Right atrium auricular region (tissue), 2 donors: Measurements from ENCODE around the gene SLC9A1. TPM values are rescaled to one million over a fixed set of nuclear protein-coding genes. Genes with fewer than 3 reads are reported as not detected.

Experiments
- DNase-seq: peaks from one replicate; pipeline ENCODE4 v3.0.0-alpha.2; 2019; ENCODE audit warnings: low spot score
- H3K27ac ChIP-seq, 2 donors: fragments of 200-600 bp; sonication (generic); 1 replicate in 1 of 2; 2 replicates in 1 of 2; pipeline ENCODE4 v1.5.1; 2016 to 2019
- H3K27me3 ChIP-seq, 2 donors: fragments of 200-600 bp; sonication (generic); one replicate each; pipeline versions ENCODE4 v1.5.1 to v1.6.0; 2017 to 2019
- H3K36me3 ChIP-seq: fragments of 200-600 bp; sonication (generic); one replicate; pipeline ENCODE4 v1.5.1; 2016
- H3K4me1 ChIP-seq, 2 donors: fragments of 200-600 bp; sonication (generic); one replicate each; pipeline versions ENCODE4 v1.5.1 to v1.6.0; 2017 to 2019
- H3K4me3 ChIP-seq, 2 donors: fragments of 200-600 bp; sonication (generic); 1 replicate in 1 of 2; 2 replicates in 1 of 2; pipeline ENCODE4 v1.5.1; 2017 to 2019; ENCODE audit warnings: mild to moderate bottlenecking in 1 of 2, moderate library complexity in 1 of 2
- H3K9me3 ChIP-seq, 2 donors: fragments of 200-600 bp; sonication (generic); one replicate each; pipeline ENCODE4 v1.5.1; 2019
- total RNA-seq, 2 donors: library from RNA; depleted of rRNA; stranded (reverse); fragments of >200 nt; gene quantifications; one replicate each; pipeline ENCODE4 v1.1.0, GENCODE V29; 2016
- TF ChIP-seq, protein P1 (sequence below), 2 donors: fragments of 200-600 bp; sonication (generic); IDR thresholded peaks; one replicate each; pipeline ENCODE4 v1.5.1; 2019; ENCODE audit warnings: antibody characterized with exemption in 2 of 2

The SLC9A1 gene
- total RNA-seq, 2 donors from 2014 or later, result 20.0 to 28.3 TPM

DNA sequence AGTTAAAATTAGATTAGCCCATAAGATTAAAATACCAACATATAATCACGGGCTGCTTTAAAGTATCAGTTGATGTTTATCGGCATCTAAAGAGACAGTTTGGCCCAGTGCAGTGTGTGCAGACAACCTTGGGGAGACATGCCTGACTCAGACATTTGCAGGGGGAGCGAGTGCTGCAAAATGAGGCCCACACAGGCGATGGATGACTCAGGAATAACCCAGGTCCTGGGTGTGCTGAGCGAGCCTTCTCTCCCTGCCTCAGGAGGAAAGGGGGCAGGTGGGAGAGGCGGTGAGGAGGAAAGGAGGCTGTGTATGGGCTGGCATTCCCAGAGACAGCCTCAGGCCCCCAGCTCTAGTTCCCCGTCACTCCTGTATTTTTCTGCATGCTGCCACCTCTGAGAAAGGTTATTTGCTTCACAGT is 9.0 kb downstream of the SLC9A1 start:
- H3K27me3 ChIP-seq, result no peaks in the 10 kb centered on the region
- H3K4me1 ChIP-seq, result peaks cover 0 to 92% of the 10 kb centered on the region in 2 donors
- DNase-seq, result peak; percentile 69
- H3K4me3 ChIP-seq, result no peak overlapping the region
- no peaks in the 10 kb centered on the region for H3K36me3 ChIP-seq
- H3K9me3 ChIP-seq, result no peaks in the 10 kb centered on the region
- TF ChIP-seq, protein P1, sequence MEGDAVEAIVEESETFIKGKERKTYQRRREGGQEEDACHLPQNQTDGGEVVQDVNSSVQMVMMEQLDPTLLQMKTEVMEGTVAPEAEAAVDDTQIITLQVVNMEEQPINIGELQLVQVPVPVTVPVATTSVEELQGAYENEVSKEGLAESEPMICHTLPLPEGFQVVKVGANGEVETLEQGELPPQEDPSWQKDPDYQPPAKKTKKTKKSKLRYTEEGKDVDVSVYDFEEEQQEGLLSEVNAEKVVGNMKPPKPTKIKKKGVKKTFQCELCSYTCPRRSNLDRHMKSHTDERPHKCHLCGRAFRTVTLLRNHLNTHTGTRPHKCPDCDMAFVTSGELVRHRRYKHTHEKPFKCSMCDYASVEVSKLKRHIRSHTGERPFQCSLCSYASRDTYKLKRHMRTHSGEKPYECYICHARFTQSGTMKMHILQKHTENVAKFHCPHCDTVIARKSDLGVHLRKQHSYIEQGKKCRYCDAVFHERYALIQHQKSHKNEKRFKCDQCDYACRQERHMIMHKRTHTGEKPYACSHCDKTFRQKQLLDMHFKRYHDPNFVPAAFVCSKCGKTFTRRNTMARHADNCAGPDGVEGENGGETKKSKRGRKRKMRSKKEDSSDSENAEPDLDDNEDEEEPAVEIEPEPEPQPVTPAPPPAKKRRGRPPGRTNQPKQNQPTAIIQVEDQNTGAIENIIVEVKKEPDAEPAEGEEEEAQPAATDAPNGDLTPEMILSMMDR (IDR thresholded peaks at IDR 0.05), result no peak
- peak overlapping the region; percentile 64 to 74 for H3K27ac ChIP-seq

GRCh38 chr1:27144920-27145661 is 9.8 kb downstream of the SLC9A1 start:
- no peaks in the 10 kb centered on the region for H3K27me3 ChIP-seq
- H3K4me1 ChIP-seq, result peaks cover 0 to 85% of the 10 kb centered on the region in 2 donors
- no peaks in the 10 kb centered on the region for H3K9me3 ChIP-seq
- H3K4me3 ChIP-seq, result no peak overlapping the region
- DNase-seq, result no peak
- H3K27ac ChIP-seq, result peak overlapping the region; percentile 64 to 74
- H3K36me3 ChIP-seq, result no peaks in the 10 kb centered on the region
- TF ChIP-seq, protein P1 (IDR thresholded peaks at IDR 0.05), result no peak

DNA sequence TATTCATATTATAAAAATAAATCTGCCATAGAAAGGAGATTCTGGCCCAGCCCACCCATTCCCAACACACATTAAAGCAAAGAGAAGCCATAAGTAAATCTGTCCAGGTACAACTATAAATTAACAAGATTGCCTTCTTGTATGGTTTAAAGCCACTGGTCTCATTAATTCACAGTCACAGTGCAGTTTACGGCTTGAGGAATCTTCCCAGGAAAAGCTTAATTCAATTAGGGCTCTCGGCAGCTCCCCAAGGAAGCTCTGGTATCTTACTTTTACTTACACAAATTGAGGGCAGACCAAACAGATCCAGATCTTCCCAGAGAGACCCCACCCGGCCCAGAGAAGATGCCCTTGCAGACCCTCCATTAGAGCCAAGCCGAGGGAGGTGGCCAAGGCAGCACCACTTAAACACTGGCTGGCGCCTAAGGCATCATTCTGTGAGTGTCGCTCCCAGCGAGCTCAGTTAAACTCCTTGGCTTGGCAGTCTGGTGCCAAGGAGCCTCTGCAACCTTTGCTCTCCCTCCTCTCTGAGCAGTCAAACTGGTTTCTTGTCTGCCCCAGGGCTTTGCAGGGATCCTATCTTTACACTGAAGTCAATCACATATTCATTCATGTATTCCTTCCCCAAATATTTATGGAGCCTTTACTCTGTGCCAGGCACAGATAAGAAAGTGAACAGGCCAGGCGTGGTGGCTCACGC is 10.7 kb downstream of the SLC9A1 start:
- Histone ChIP-seq H3K4me1 (peaks cover 0 to 79% of the 10 kb centered on the region in 2 donors), H3K27ac (peak overlapping the region in 1 of 2 donors; percentile 74), H3K4me3 (no peak overlapping the region), H3K36me3 (no peaks in the 10 kb centered on the region), H3K9me3 (no peaks in the 10 kb centered on the region), H3K27me3 (no peaks in the 10 kb centered on the region)
- TF ChIP-seq, protein P1 (IDR thresholded peaks at IDR 0.05), result no peak
- DNase-seq, result no peak

GRCh38 chr1:27143401-27143800 is 11.5 kb downstream of the SLC9A1 start:
- H3K9me3 ChIP-seq, result no peaks in the 10 kb centered on the region
- no peak overlapping the region for H3K4me3 ChIP-seq
- TF ChIP-seq, protein P1 (IDR thresholded peaks at IDR 0.05), result no peak
- no peaks in the 10 kb centered on the region for H3K36me3 ChIP-seq
- peaks cover 0 to 79% of the 10 kb centered on the region in 2 donors for H3K4me1 ChIP-seq
- no peak for DNase-seq
- H3K27me3 ChIP-seq, result no peaks in the 10 kb centered on the region
- H3K27ac ChIP-seq, result peak overlapping the region; percentile 34 to 68

GRCh38 chr1:27142464-27142863 is 12.5 kb downstream of the SLC9A1 start:
- Histone ChIP-seq H3K4me1 (peaks cover 0 to 79% of the 10 kb centered on the region in 2 donors), H3K27me3 (no peaks in the 10 kb centered on the region), H3K36me3 (no peaks in the 10 kb centered on the region), H3K9me3 (no peaks in the 10 kb centered on the region), H3K27ac (peak overlapping the region in 1 of 2 donors; percentile 68), H3K4me3 (no peak overlapping the region)
- no peak for DNase-seq
- TF ChIP-seq, protein P1 (IDR thresholded peaks at IDR 0.05), result no peak
